Hindlimb muscle (tissue), 1 donor: ENCODE data around the gene SLC49A3. TPM values are rescaled to one million over a fixed set of nuclear protein-coding genes. Genes with fewer than 3 reads are reported as not detected.
"Not testable (repeated sequence)": the region's sequence is repeated elsewhere in the genome, so short reads cannot be mapped to it uniquely, and the experiment has no call there.

Experiments
- DNase-seq: peaks from one replicate; pipeline ENCODE4 v3.0.0-alpha.2; 2013
- polyA plus RNA-seq: library from polyadenylated mRNA; unstranded; fragments of 120-200 nt; gene quantifications from one replicate; pipeline ENCODE4 v1.2.1, GENCODE V29; 2013; ENCODE audit not compliant: insufficient read length

The SLC49A3 gene
- polyA plus RNA-seq, 1 donor, result 19.1 TPM

GRCh38 chr4:651884-652642 is 36.9 kb downstream of the SLC49A3 start:
- no peak for DNase-seq

GRCh38 chr4:650951-651883 is 37.7 kb downstream of the SLC49A3 start:
- no peak for DNase-seq

- no peak for DNase-seq
Measured at GRCh38 chr4:650461-650860, 38.5 kb downstream of the SLC49A3 start.

- no peak for DNase-seq
Measured at GRCh38 chr4:649751-650310, 39.1 kb downstream of the SLC49A3 start.

GRCh38 chr4:649293-649625 is 39.7 kb downstream of the SLC49A3 start:
- DNase-seq, result no peak

GRCh38 chr4:648579-649292 is 40.2 kb downstream of the SLC49A3 start:
- DNase-seq, result no peak

- DNase-seq, result no peak
Measured at GRCh38 chr4:647481-647880, 41.5 kb downstream of the SLC49A3 start.

- no peak for DNase-seq
Measured at GRCh38 chr4:646460-646859, 42.5 kb downstream of the SLC49A3 start.

GRCh38 chr4:642366-642765 is 46.6 kb downstream of the SLC49A3 start:
- DNase-seq, result not testable (repeated sequence)

GRCh38 chr4:637536-638280 is 51.2 kb downstream of the SLC49A3 start:
- no peak for DNase-seq

- no peak for DNase-seq
Measured at GRCh38 chr4:636628-637159, 52.3 kb downstream of the SLC49A3 start.

GRCh38 chr4:635851-636627 is 52.9 kb downstream of the SLC49A3 start:
- DNase-seq, result no peak

- DNase-seq, result not testable (repeated sequence)
Measured at GRCh38 chr4:635066-635835, 53.7 kb downstream of the SLC49A3 start.

GRCh38 chr4:634599-634985 is 54.4 kb downstream of the SLC49A3 start:
- no peak for DNase-seq

GRCh38 chr4:633976-634598 is 54.9 kb downstream of the SLC49A3 start:
- DNase-seq, result no peak

- DNase-seq, result no peak
Measured at GRCh38 chr4:633406-633805, 55.5 kb downstream of the SLC49A3 start.

GRCh38 chr4:632926-633325 is 56.0 kb downstream of the SLC49A3 start:
- DNase-seq, result no peak

GRCh38 chr4:632196-632790 is 56.7 kb downstream of the SLC49A3 start:
- DNase-seq, result no peak
